ENCODE results near the gene IL1F10. TPM values are rescaled to one million over a fixed set of nuclear protein-coding genes. Genes with fewer than 3 reads are reported as not detected.

The IL1F10 gene
- total RNA-seq, 4 donors from 2014 or later = 0.53 TPM; not detected in 3

DNA sequence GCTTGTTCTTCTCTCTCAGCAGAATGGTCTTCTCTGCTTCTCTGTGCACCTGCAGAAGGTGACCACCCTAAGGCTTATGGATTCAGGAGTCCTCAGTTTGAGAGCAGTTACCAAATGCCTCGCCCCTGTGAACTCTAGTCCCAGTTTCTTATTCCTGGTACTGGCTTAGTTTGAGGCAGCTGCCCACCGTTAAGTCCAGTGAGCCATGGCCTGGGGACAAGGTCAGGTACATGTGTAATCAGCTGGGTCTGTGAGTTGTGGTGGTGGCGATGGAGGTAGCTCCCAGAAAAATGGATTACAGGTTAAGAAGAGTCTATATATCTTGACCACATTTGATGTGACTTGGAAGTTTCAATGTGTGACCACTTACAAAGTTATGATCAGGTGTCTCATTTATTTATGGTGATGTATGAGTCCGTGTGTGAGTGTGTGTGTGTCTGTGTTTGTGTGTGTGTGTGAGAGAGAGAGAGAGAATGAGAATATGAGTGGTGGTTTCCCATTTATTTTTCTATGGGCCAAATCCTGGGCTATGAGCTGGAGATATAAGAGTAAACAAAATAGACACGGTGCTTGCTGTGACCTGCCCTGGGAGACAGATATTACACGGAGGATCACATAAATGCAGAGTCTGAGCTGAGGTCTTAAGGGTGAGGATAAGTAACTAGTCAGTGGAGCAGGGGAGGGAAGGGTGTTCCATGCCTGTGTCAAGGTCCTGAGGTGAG lies 46.6 kb downstream of the IL1F10 start:
- DNase-seq = no peak
- TF ChIP-seq CTCF (IDR thresholded peaks at IDR 0.05) (no peak), POLR2A (IDR thresholded peaks at IDR 0.05) (peak in 1 of 4 donors; percentile 28)
- peaks cover 25 to 94% (median 42%) of the 10 kb centered on the region in 3 donors for H3K4me1 ChIP-seq
- no peaks in the 10 kb centered on the region for H3K27me3 ChIP-seq
- no peaks in the 10 kb centered on the region for H3K36me3 ChIP-seq
- intact Hi-C loops (cut with DNase I) = no loop called here
- H3K27ac ChIP-seq = peak overlapping the region; percentile 73 to 98 (median 89)
- H3K4me3 ChIP-seq = no peak overlapping the region
- H3K9me3 ChIP-seq = no peaks in the 10 kb centered on the region
- 41 to 54% methylated on average over 6 of the region's 6 CpGs for WGBS, 2 donors

DNA sequence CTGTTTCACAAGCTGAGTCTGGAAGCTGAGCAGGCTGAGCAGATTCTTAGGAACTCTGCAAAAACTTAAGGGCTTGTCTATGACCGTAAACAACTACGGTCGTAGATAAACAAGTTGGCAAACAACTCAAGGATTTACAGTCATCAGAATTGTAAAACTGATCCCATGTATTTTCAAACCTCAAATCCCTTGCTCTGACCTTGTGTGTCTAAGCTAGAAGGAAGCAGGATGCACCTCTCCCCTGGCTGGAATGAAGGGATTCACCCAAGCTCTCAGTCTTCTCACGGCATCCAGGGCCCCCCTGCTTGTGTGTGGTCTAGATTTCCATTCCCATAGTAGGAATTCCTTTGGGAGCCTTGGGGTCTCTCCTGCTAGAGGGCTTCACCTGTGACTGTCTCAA lies 47.2 kb downstream of the IL1F10 start:
- H3K36me3 ChIP-seq = no peaks in the 10 kb centered on the region
- no peak for TF ChIP-seq POLR2A (IDR thresholded peaks at IDR 0.05)
- no peak for TF ChIP-seq CTCF (IDR thresholded peaks at IDR 0.05)
- no peaks in the 10 kb centered on the region for H3K9me3 ChIP-seq
- no peak for DNase-seq
- no peak overlapping the region for H3K4me3 ChIP-seq
- H3K27ac ChIP-seq = peak overlapping the region; percentile 73 to 98 (median 89)
- intact Hi-C loops (cut with DNase I) = no loop called here
- no peaks in the 10 kb centered on the region for H3K27me3 ChIP-seq
- WGBS, 2 donors = 44 to 66% methylated on average over 4 of the region's 4 CpGs
- H3K4me1 ChIP-seq = peaks cover 25 to 94% (median 42%) of the 10 kb centered on the region in 3 donors

GRCh38 chr2:113116100-113116958 lies 48.6 kb downstream of the IL1F10 start:
- WGBS, 2 donors = 31 to 50% methylated on average over 3 to 5 of the region's 10 CpGs
- Histone ChIP-seq H3K4me1 (peaks cover 24 to 94% (median 37%) of the 10 kb centered on the region in 3 donors), H3K27me3 (no peaks in the 10 kb centered on the region), H3K36me3 (no peaks in the 10 kb centered on the region), H3K27ac (peak overlapping the region; percentile 73 to 98 (median 89)), H3K4me3 (no peak overlapping the region), H3K9me3 (no peaks in the 10 kb centered on the region)
- intact Hi-C loops (cut with DNase I) = no loop called here
- TF ChIP-seq POLR2A (IDR thresholded peaks at IDR 0.05) (no peak), CTCF (IDR thresholded peaks at IDR 0.05) (no peak)
- no peak for DNase-seq

DNA sequence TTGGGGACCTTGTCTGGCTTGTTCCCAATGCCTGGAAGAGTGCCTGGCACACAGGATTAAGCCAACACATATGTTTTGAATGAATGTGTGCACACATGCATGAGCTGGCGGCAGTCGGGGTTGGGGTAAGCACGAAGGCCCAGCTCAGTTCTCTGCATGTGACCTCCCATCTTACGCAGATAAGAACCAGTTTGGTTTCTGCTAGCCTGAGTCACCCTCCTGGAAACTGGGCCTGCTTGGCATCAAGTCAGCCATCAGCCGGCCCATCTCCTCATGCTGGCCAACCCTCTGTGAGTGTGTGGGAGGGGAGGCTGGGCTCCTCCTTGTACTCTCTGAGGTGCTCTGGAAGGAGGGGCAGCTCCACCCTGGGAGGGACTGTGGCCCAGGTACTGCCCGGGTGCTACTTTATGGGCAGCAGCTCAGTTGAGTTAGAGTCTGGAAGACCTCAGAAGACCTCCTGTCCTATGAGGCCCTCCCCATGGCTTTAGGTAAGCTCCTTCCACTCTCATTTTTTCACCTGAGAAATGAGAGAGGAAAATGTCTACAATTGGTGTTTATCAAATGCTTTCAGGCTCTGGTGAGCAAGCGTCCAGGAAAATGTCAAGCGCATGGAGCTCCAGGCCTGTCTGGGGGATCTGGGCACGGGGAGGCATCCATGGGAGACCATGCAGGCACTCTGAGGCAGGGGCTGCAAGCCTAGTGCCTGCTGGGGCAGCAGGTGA lies 49.9 kb downstream of the IL1F10 start:
- Histone ChIP-seq H3K27ac (peak overlapping the region; percentile 91 to 98 (median 95)), H3K9me3 (no peaks in the 10 kb centered on the region), H3K4me1 (peaks cover 12 to 94% (median 34%) of the 10 kb centered on the region in 3 donors), H3K4me3 (peak overlapping the region; percentile 47 to 64 (median 55)), H3K36me3 (no peaks in the 10 kb centered on the region), H3K27me3 (no peaks in the 10 kb centered on the region)
- DNase-seq = peak; percentile 7
- intact Hi-C loops (cut with DNase I) = no loop called here
- TF ChIP-seq POLR2A (IDR thresholded peaks at IDR 0.05) = peak in 2 of 4 donors; percentile 66 to 74
- no peak for TF ChIP-seq CTCF (IDR thresholded peaks at IDR 0.05)
- 38 to 56% methylated on average over 2 to 7 of the region's 9 CpGs for WGBS, 2 donors

Measured in esophagus squamous epithelium (tissue), 5 donors.